Stimulated activated CD4-positive, alpha-beta T cell treated with anti-CD3 and anti-CD28 coated beads, Interleukin-2, amount 100 ng/mL, for 24 hours (primary cell): ENCODE results near the gene DAO.

Experiments used
- DNase-seq, 2 donors: peaks; one replicate each; pipeline ENCODE4 v3.0.0-alpha.2; 2020

Gene DAO

DNA sequence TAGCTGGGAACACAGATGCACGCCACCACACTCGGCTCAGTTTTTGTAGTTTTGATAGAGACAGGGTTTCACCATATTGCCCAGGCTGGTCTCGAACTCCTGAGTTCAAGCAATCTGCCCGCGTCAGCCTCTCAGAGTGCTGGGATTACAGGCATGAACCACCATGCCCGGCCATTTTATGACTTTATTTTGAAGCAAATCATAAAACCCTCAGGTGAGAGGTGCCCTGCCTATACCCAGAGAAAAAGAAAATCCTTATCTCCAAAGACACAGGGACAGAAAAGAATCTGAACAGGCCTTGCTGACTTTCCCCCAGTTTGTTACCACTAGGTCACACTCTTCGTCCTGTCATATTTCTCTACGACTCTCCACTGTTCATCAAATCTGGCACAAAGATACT lies 48.8 kb downstream of the DAO start:
- no peak for DNase-seq

DNA sequence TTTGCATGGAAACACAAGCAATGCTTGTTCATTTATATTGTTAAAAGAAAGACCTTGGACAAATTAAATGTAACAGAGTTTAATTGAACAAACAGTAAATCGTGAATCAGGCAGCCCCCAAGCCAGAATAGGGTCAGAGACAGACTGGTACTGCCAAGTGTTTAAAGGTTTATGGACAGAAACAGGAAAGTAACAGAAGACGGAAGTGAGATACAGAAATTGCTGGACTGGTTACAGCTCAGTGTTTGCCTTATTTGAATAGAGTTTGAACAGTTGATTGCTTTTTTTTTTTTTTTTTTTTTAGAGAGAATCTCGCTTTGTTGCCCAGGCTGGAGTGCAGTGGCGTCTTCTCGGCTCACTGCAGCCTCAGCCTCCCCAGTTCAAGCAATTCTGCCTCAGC lies 50.3 kb downstream of the DAO start:
- DNase-seq, result no peak

DNA sequence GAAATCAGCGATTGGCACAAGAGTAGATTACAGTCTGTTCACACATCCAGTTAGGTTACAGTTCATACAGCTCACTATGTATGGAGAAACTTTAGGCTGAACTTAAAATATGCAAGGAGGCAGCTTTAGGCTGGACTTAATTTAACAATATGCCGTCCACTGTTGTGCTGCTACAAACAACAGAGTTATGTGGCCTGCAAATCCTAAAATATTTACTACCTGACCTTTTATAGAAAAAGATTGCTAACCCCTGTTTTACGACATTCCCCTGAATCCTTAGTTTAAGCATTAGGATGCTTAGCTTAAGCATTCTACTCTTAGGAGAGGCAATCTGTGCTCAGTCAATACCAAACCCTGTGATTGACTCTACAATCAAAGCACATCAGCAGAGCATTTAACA lies 50.9 kb downstream of the DAO start:
- DNase-seq, result no peak

DNA sequence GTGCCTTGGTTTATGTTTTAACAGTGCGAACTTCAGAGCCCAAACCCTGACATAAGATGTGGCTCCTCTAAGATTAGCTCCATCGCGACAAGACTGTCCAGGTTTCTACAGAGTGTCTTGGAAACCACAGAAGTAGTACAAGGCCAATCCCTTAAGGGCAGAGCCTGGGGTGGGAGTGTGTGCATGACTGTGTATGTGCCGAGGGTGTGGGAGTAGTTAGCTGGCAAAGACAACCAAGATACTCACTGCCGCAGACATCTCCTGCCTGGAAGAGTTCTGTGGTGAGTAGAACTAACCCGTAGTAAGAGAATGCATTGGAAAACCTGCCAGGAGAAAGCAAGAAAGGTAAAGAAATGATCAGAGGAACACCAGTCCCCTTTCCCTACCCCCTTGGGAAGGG lies 54.1 kb downstream of the DAO start:
- DNase-seq, result no peak

DNA sequence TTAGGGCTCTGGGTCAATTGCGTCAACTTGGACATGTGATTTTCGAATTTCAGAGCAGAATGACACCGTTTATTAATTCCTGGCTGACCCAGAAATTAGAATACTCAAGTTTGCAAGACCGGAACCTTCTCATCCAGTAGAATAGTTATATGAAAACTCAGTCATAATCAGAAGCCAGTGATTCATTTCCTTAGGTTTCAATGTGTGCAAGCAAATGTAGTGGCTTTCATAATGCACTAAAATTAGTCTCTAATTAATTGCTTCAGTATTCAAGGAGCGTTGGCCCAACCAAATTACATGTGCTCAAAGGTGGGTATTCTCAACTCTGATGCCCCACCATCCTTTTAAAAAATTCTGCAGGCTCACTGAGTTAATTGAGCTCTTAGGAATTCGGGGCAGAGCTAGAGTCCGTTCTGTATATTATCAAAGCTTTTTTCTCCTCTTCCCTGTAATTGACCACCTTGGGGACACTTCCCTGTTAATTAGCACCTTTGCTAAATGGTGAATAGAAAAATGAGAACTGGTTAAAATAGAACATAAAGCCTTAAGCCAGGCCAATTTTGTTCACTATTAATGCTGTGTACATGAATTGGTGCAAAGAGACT lies 55.4 kb downstream of the DAO start:
- DNase-seq, result no peak

DNA sequence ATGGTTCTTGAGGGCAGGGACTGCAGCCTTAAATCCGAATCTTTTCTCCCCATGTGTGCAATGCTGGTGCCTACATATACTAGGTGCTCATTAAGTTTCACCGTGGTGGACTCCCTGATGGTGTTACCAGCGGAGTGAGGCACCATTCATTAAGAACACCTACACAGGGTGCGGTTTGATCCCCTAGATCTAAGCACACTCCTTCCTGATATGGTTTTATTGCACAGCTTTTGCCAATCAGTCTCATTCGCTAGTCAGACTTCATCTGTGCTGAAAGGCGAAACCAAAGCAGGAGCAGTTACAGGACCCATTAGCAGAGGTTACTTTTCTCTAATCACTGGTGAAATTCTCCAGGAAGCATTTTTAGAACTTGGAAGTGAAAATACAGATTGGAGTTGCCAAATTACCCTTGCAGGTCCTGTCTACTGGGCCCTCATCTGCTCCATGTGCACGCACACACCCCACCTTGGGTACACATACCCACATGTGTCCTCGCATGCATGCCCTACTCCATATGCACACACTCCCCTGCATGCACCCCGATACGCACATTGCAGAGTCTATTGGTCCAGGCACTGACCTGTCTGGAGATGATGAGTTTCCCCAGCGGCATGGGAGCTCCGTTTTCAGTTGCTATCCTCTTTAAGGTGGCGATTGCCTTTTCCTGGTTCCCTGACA lies 58.5 kb downstream of the DAO start:
- DNase-seq, result no peak

DNA sequence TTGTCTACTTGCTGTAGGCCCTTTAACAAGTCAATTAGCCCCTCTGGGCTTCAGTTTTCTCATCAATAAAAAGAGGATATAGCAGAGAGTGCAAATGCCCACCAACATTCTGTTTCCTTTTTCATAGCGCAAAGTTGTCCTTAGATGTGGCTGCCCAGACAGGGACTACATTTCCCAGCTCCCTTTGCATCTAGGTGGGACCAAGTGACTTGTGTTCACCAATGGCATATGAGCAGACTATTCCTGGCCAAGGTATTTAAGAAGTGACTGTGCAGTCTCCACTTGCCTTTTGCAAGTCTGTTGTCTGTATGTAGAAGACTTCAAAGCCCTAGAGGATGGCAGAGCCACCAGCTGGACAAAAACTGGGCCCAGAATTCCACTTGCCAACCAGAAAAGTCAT lies 59.7 kb downstream of the DAO start:
- no peak for DNase-seq

DNA sequence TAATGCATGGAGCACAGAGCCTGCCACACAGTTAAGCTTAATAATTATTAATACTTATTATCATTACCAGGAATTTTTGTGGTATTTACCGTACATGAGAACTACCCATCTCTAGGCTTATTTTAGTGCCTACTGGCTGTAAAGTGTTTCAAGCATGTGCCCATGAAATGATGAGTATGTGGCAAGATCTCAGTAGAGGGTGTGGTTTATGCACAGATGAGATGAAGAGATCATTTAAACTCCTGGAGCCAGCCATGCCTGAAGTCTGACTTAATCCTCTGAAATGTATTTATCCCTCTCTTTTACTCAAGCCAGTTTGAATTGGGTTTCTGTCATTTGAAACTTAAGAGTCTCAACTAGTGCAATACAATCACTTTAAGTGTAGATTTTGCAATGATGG lies 60.2 kb downstream of the DAO start:
- no peak for DNase-seq

DNA sequence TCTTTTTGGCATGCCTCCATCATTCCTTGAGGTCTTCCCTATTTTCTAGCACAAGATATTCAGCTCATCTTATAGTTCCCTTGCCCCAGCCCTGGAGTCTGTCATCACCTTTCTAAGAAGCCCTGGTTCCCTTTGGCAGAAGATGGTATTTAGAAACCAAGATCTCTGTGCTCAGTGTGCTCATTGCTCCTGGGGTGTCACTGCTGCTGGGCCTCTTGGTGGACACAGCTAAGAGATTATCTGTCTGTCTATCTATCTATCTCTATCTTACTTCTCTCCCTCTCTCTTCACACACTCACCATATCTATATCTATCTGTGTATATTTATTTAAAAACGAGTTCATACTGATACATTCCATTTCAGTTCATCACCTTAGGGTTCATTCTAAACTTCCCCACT lies 67.2 kb downstream of the DAO start:
- no peak for DNase-seq

DNA sequence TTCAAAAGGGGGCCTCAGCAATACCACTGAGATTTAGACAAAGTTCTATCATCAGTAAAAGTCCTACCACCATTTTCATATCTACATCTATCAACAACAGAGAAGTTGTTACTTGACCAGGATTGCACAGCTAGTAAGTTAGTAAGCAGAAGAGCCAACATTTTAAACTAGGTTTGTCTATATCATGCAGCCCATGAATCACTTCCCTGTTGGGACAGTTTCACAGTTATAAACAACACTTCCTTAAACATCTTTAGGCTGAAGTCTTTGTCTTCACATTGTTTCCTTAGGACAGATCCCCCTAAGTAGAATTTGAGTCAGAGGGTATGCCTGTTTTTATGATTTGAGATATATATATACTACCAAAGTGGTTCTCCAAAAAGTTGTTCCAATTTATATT lies 68.5 kb downstream of the DAO start:
- DNase-seq, result no peak

DNA sequence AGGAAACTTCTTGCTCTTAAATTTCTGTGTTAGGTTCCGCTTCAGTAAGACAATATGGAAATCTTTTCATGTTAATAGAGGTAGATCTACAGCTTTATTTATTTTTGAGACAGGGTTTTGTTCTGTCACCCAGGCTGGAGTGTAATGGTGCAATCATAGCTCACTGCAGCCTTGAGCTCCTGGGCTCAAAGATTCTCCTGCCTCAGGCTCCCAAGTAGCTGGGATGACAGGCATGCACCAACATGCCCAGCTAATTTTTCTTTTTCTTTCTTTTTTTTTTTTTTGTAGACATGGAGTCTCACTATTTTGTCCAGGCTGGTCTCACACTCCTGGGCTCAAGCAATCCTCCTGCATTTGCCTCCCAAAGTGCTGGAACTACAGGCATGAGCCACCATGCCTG lies 70.1 kb downstream of the DAO start:
- DNase-seq, result no peak
